ENCODE measurements around the gene EP300.
A peak's percentile ranks its signal among the peaks of the same experiment; 100 is the strongest.
"Not testable (repeated sequence)": the region's sequence is repeated elsewhere in the genome, so short reads cannot be mapped to it uniquely, and the experiment has no call there.

EP300 gene

DNA sequence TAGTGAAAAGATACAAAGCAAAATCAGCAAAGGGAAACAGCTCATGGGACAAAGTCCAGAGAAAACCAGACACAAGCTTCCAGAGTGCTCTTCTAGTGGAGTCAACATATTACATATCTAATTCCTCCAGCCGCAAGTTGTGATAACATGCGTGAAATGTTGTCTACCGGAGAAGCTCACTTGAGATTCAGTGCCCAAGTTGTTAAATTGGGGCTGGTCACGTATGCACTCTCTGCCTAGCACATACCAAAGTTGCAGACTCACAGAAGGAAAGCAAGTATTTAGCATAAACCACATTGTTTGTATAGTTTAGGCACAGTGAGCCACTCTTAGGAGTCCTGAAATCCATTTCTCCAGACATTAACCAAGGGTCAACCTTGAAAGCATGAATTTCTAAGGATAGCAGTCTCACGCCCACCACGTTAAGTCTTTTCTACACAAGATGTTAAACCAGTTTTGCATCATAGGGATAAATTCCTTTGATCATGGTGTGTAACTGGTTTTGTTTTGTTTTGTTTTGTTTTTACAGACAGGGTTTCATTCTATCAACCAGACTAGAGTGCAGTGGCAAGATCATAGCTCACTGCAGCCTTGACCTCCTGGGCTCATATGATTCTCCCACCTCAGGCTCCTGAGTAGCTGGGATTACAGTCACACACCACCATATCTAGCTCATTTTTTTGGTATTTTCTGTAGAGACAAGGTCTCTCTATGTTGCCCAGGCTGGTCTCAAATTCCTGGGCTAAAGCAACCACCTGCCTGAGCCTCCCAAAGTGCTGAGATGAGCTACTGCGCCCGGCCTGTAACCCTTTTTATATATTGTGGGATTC is 39.5 kb upstream of the EP300 start:
- Histone ChIP-seq H3K18ac (ENCODE audit: low read length) (no peak overlapping the region), H3K4me2 (ENCODE audit: insufficient read depth, low read length, poor library complexity, severe bottlenecking) (no peak overlapping the region), H2AFZ (ENCODE audit: low read length) (no peak overlapping the region), H2BK15ac (ENCODE audit: low read length) (no peak overlapping the region), H3K9ac (ENCODE audit: low read depth, low read length, poor library complexity) (no peak overlapping the region), H3K4me1 (ENCODE audit: control insufficient read depth in 2 of 2, insufficient read depth in 1 of 2, low read depth in 1 of 2, low read length in 2 of 2) (peaks cover 8 to 11% of the 10 kb centered on the region in 2 donors), H3K79me1 (ENCODE audit: low read depth, low read length) (no peaks in the 10 kb centered on the region), H4K8ac (ENCODE audit: low read depth, low read length) (no peak overlapping the region), H3K4me3 (ENCODE audit: low read length in 2 of 2) (no peak overlapping the region), H3K27me3 (ENCODE audit: control insufficient read depth in 3 of 3, insufficient read depth in 3 of 3, low read depth in 1 of 3, low read length in 3 of 3) (peaks cover 0 to 4% (median 0%) of the 10 kb centered on the region in 3 experiments), H2AK5ac (ENCODE audit: low read depth, low read length) (no peak overlapping the region), H3K4ac (ENCODE audit: low read length) (no peak overlapping the region), H2BK5ac (ENCODE audit: low read length) (no peak overlapping the region), H3K14ac (ENCODE audit: low read length) (no peak overlapping the region), H3K27ac (replicated peaks; ENCODE audit: low read length) (no peak overlapping the region), H2BK120ac (ENCODE audit: low read depth, low read length) (no peak overlapping the region), H3K23ac (ENCODE audit: low read depth, low read length, poor library complexity) (no peak overlapping the region), H3K36me3 (replicated peaks in 1 of 2; ENCODE audit: control insufficient read depth in 2 of 2, insufficient read depth in 2 of 2, low read length in 2 of 2) (no peaks in the 10 kb centered on the region), H3K9me3 (replicated peaks in 1 of 2; ENCODE audit: control insufficient read depth in 2 of 2, insufficient read depth in 1 of 2, low read depth in 1 of 2, low read length in 2 of 2) (no peaks in the 10 kb centered on the region), H2BK12ac (ENCODE audit: low read length) (no peak overlapping the region), H4K91ac (ENCODE audit: low read depth, low read length, poor library complexity) (no peak overlapping the region)
- DNase-seq (ENCODE audit: low spot score): no peak
- WGBS, 2 donors (ENCODE audit: extremely low coverage in 2 of 2, insufficient read length in 2 of 2, insufficient replicate concordance in 1 of 2): no CpG with 5 or more reads among the region's 8 CpGs

DNA sequence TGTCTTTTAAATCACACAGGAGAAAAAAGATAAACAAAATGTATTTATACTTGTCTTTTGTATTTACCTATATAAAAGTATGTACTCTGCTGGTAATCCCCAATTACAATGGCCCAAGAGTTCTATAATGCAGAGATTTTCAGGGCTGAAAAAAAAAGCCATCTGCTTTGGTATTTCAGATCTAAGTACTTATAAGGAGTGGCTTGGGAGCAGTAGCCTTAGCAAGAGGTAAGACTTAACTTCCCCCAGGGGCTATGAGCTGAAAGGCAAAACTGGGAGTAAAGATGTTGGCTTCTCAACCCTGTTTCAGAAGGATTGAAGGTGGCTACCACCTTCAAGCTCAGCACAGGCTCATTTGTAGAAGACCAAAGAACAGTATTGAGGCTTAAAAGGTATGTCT is 35.3 kb upstream of the EP300 start:
- H4K8ac ChIP-seq (ENCODE audit: low read depth, low read length): no peak overlapping the region
- H3K18ac ChIP-seq (ENCODE audit: low read length): no peak overlapping the region
- H3K4ac ChIP-seq (ENCODE audit: low read length): no peak overlapping the region
- H4K91ac ChIP-seq (ENCODE audit: low read depth, low read length, poor library complexity): no peak overlapping the region
- H2AFZ ChIP-seq (ENCODE audit: low read length): no peak overlapping the region
- no peak overlapping the region for H2BK120ac ChIP-seq (ENCODE audit: low read depth, low read length)
- no peak overlapping the region for H3K14ac ChIP-seq (ENCODE audit: low read length)
- H3K9ac ChIP-seq (ENCODE audit: low read depth, low read length, poor library complexity): no peak overlapping the region
- no peak overlapping the region for H3K4me3 ChIP-seq (ENCODE audit: low read length in 2 of 2)
- H3K27me3 ChIP-seq (ENCODE audit: control insufficient read depth in 3 of 3, insufficient read depth in 3 of 3, low read depth in 1 of 3, low read length in 3 of 3): peaks cover 0 to 6% (median 0%) of the 10 kb centered on the region in 3 experiments
- DNase-seq (ENCODE audit: low spot score): no peak
- no peak overlapping the region for H3K4me2 ChIP-seq (ENCODE audit: insufficient read depth, low read length, poor library complexity, severe bottlenecking)
- H2BK12ac ChIP-seq (ENCODE audit: low read length): no peak overlapping the region
- H3K79me1 ChIP-seq (ENCODE audit: low read depth, low read length): no peaks in the 10 kb centered on the region
- H2AK5ac ChIP-seq (ENCODE audit: low read depth, low read length): no peak overlapping the region
- no peaks in the 10 kb centered on the region for H3K36me3 ChIP-seq (replicated peaks in 1 of 2; ENCODE audit: control insufficient read depth in 2 of 2, insufficient read depth in 2 of 2, low read length in 2 of 2)
- H2BK5ac ChIP-seq (ENCODE audit: low read length): no peak overlapping the region
- H3K23ac ChIP-seq (ENCODE audit: low read depth, low read length, poor library complexity): no peak overlapping the region
- no peaks in the 10 kb centered on the region for H3K9me3 ChIP-seq (replicated peaks in 1 of 2; ENCODE audit: control insufficient read depth in 2 of 2, insufficient read depth in 1 of 2, low read depth in 1 of 2, low read length in 2 of 2)
- H3K4me1 ChIP-seq (ENCODE audit: control insufficient read depth in 2 of 2, insufficient read depth in 1 of 2, low read depth in 1 of 2, low read length in 2 of 2): peaks cover 0 to 3% of the 10 kb centered on the region in 2 donors
- no peak overlapping the region for H3K27ac ChIP-seq (replicated peaks; ENCODE audit: low read length)
- no peak overlapping the region for H2BK15ac ChIP-seq (ENCODE audit: low read length)

DNA sequence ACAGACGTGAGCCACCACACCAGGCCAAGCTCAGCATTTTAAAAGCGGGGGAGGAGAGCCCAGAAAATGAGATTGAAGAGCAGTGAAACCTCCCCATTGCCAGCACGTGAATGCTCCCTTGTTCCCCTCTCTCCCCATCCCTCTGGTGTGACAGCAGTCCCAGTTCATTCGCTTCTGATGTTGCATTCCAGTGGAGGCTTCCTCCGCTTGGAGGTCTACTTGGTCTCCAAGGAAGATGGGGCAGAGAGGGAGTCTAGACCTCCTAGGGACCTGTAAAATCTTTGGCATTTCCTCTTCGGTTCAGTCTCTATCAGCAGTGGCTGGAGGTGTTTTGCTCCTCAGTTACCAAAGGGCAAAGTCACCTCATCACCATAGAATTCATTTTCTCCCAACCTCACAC is 30.2 kb upstream of the EP300 start:
- Histone ChIP-seq H2BK5ac (ENCODE audit: low read length) (no peak overlapping the region), H3K4ac (ENCODE audit: low read length) (no peak overlapping the region), H3K4me2 (ENCODE audit: insufficient read depth, low read length, poor library complexity, severe bottlenecking) (no peak overlapping the region), H3K9me3 (replicated peaks in 1 of 2; ENCODE audit: control insufficient read depth in 2 of 2, insufficient read depth in 1 of 2, low read depth in 1 of 2, low read length in 2 of 2) (no peaks in the 10 kb centered on the region), H3K4me3 (ENCODE audit: low read length in 2 of 2) (no peak overlapping the region), H3K27me3 (ENCODE audit: control insufficient read depth in 3 of 3, insufficient read depth in 3 of 3, low read depth in 1 of 3, low read length in 3 of 3) (peaks cover 0 to 6% (median 0%) of the 10 kb centered on the region in 3 experiments), H3K79me1 (ENCODE audit: low read depth, low read length) (no peaks in the 10 kb centered on the region), H4K91ac (ENCODE audit: low read depth, low read length, poor library complexity) (no peak overlapping the region), H3K18ac (ENCODE audit: low read length) (peak overlapping the region; percentile 32), H3K14ac (ENCODE audit: low read length) (no peak overlapping the region), H3K9ac (ENCODE audit: low read depth, low read length, poor library complexity) (no peak overlapping the region), H2BK120ac (ENCODE audit: low read depth, low read length) (no peak overlapping the region), H4K8ac (ENCODE audit: low read depth, low read length) (no peak overlapping the region), H2AFZ (ENCODE audit: low read length) (no peak overlapping the region), H3K4me1 (ENCODE audit: control insufficient read depth in 2 of 2, insufficient read depth in 1 of 2, low read depth in 1 of 2, low read length in 2 of 2) (no peaks in the 10 kb centered on the region), H3K23ac (ENCODE audit: low read depth, low read length, poor library complexity) (no peak overlapping the region), H2BK15ac (ENCODE audit: low read length) (no peak overlapping the region), H2AK5ac (ENCODE audit: low read depth, low read length) (no peak overlapping the region), H2BK12ac (ENCODE audit: low read length) (no peak overlapping the region), H3K27ac (replicated peaks; ENCODE audit: low read length) (no peak overlapping the region), H3K36me3 (replicated peaks in 1 of 2; ENCODE audit: control insufficient read depth in 2 of 2, insufficient read depth in 2 of 2, low read length in 2 of 2) (no peaks in the 10 kb centered on the region)
- DNase-seq (ENCODE audit: low spot score): no peak
- no CpG with 5 or more reads among the region's 6 CpGs for WGBS, 2 donors (ENCODE audit: extremely low coverage in 2 of 2, insufficient read length in 2 of 2, insufficient replicate concordance in 1 of 2)

- H3K18ac ChIP-seq (ENCODE audit: low read length); H4K91ac ChIP-seq (ENCODE audit: low read depth, low read length, poor library complexity); H3K4me1 ChIP-seq (ENCODE audit: control insufficient read depth in 2 of 2, insufficient read depth in 1 of 2, low read depth in 1 of 2, low read length in 2 of 2); H2BK5ac ChIP-seq (ENCODE audit: low read length); H3K4me2 ChIP-seq (ENCODE audit: insufficient read depth, low read length, poor library complexity, severe bottlenecking); H2AFZ ChIP-seq (ENCODE audit: low read length); H3K27me3 ChIP-seq (ENCODE audit: control insufficient read depth in 3 of 3, insufficient read depth in 3 of 3, low read depth in 1 of 3, low read length in 3 of 3); H3K4me3 ChIP-seq (ENCODE audit: low read length in 2 of 2); H2BK12ac ChIP-seq (ENCODE audit: low read length); H3K27ac ChIP-seq (replicated peaks; ENCODE audit: low read length); H2AK5ac ChIP-seq (ENCODE audit: low read depth, low read length); H3K79me1 ChIP-seq (ENCODE audit: low read depth, low read length); H2BK120ac ChIP-seq (ENCODE audit: low read depth, low read length); H3K9me3 ChIP-seq (replicated peaks in 1 of 2; ENCODE audit: control insufficient read depth in 2 of 2, insufficient read depth in 1 of 2, low read depth in 1 of 2, low read length in 2 of 2); H4K8ac ChIP-seq (ENCODE audit: low read depth, low read length); H3K4ac ChIP-seq (ENCODE audit: low read length); H3K9ac ChIP-seq (ENCODE audit: low read depth, low read length, poor library complexity); H3K36me3 ChIP-seq (replicated peaks in 1 of 2; ENCODE audit: control insufficient read depth in 2 of 2, insufficient read depth in 2 of 2, low read length in 2 of 2); H3K23ac ChIP-seq (ENCODE audit: low read depth, low read length, poor library complexity); H3K14ac ChIP-seq (ENCODE audit: low read length); DNase-seq (ENCODE audit: low spot score); H2BK15ac ChIP-seq (ENCODE audit: low read length): not testable (repeated sequence)
- no CpG with 5 or more reads among the region's 15 CpGs for WGBS, 2 donors (ENCODE audit: extremely low coverage in 2 of 2, insufficient read length in 2 of 2, insufficient replicate concordance in 1 of 2)
Observed at GRCh38 chr22:41064326-41064725, 28.1 kb upstream of the EP300 start.

Data from neuronal stem cell (in vitro differentiated cells).